D721Med (cell line): ENCODE measurements around the gene FYB2.

Experiments used
- DNase-seq: peaks from one replicate; pipeline ENCODE4 v3.0.0; 2011; ENCODE audit warnings: low spot score; ENCODE audit not compliant: insufficient read length
- FAIRE-seq: peaks from 2 replicates; lab custom pipeline; 2011; peaks lifted over from hg19 to GRCh38; lab: Jason Lieb, UNC
- CTCF ChIP-seq: IDR thresholded peaks from 2 replicates; pipeline ENCODE4 v1.5.1; 2012; ENCODE audit warnings: mild to moderate bottlenecking, control low read depth; ENCODE audit not compliant: insufficient read depth; ENCODE audit errors: missing control alignments

The FYB2 gene

GRCh38 chr1:56814205-56814604, 5.0 kb downstream of the FYB2 start:
- no peak for DNase-seq

GRCh38 chr1:56811331-56811730, 7.9 kb downstream of the FYB2 start:
- no peak for TF ChIP-seq CTCF
- FAIRE-seq (no peak), DNase-seq (no peak)

More at GRCh38 chr1:56814205-56814604, 5.0 kb downstream of the FYB2 start:
- no peak for FAIRE-seq
- TF ChIP-seq CTCF = no peak

GRCh38 chr1:56808410-56808809, 10.8 kb downstream of the FYB2 start:
- DNase-seq (no peak), FAIRE-seq (no peak)
- TF ChIP-seq CTCF = no peak

GRCh38 chr1:56806804-56807203, 12.4 kb downstream of the FYB2 start:
- DNase-seq (no peak), FAIRE-seq (no peak)
- no peak for TF ChIP-seq CTCF

GRCh38 chr1:56803561-56804156, 15.5 kb downstream of the FYB2 start:
- DNase-seq = no peak
- no peak for FAIRE-seq
- TF ChIP-seq CTCF = peak; percentile 67

GRCh38 chr1:56799605-56800400, 19.4 kb downstream of the FYB2 start:
- no peak for TF ChIP-seq CTCF
- DNase-seq (no peak), FAIRE-seq (no peak)

GRCh38 chr1:56798053-56798471, 21.1 kb downstream of the FYB2 start:
- FAIRE-seq (no peak), DNase-seq (no peak)
- TF ChIP-seq CTCF = no peak
